Fibroblast of upper back skin (primary cell): ENCODE data around the gene MARCHF10.

Experiments used
- DNase-seq: peaks from one replicate; pipeline ENCODE4 v3.0.0-alpha.2; 2013

The MARCHF10 gene

GRCh38 chr17:62653826-62654761 is 154.0 kb downstream of the MARCHF10 start:
- peak; percentile 41 for DNase-seq

- DNase-seq: peak; percentile 52
Measured at GRCh38 chr17:62653002-62653825, 154.9 kb downstream of the MARCHF10 start.

- peak; percentile 68 for DNase-seq
Measured at GRCh38 chr17:62652251-62653001, 155.7 kb downstream of the MARCHF10 start.
